ENCODE results near the gene DNAH9. TPM values are rescaled to one million over a fixed set of nuclear protein-coding genes. Genes with fewer than 3 reads are reported as not detected.

The DNAH9 gene
- total and polyA plus RNA-seq, 11 donors = 0.07 to 2.3 (median 0.49) TPM; not detected in 7

GRCh38 chr17:11580677-11581076, 17.6 kb upstream of the DNAH9 start:
- Histone ChIP-seq H3K36me3 (no peaks in the 10 kb centered on the region), H3K9me3 (no peaks in the 10 kb centered on the region), H3K27ac (no peak overlapping the region), H3K4me3 (no peak overlapping the region), H3K27me3 (no peaks in the 10 kb centered on the region), H3K4me1 (no peaks in the 10 kb centered on the region)
- TF ChIP-seq, protein P1, sequence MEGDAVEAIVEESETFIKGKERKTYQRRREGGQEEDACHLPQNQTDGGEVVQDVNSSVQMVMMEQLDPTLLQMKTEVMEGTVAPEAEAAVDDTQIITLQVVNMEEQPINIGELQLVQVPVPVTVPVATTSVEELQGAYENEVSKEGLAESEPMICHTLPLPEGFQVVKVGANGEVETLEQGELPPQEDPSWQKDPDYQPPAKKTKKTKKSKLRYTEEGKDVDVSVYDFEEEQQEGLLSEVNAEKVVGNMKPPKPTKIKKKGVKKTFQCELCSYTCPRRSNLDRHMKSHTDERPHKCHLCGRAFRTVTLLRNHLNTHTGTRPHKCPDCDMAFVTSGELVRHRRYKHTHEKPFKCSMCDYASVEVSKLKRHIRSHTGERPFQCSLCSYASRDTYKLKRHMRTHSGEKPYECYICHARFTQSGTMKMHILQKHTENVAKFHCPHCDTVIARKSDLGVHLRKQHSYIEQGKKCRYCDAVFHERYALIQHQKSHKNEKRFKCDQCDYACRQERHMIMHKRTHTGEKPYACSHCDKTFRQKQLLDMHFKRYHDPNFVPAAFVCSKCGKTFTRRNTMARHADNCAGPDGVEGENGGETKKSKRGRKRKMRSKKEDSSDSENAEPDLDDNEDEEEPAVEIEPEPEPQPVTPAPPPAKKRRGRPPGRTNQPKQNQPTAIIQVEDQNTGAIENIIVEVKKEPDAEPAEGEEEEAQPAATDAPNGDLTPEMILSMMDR (IDR thresholded peaks at IDR 0.05) = no peak
- no peak for TF ChIP-seq POLR2A (IDR thresholded peaks at IDR 0.05)
- ATAC-seq = no peak
- DNase-seq = no peak
- intact Hi-C loops (cut with DNase I) = loop anchor here in 1 of 10 donors (10.0 kb wide), 1 partner anchor 64 kb away; no protein-coding TSS in a partner anchor
- 76 to 78% (median 77%) methylated on average over 3 of the region's 3 CpGs for WGBS, 4 donors

- H3K4me1 ChIP-seq = no peaks in the 10 kb centered on the region
- intact Hi-C loops (cut with DNase I) = loop anchor here in 1 of 10 donors (10.0 kb wide), 1 partner anchor 63 kb away; no protein-coding TSS in a partner anchor
- H3K9me3 ChIP-seq = no peaks in the 10 kb centered on the region
- no peak for DNase-seq
- no peaks in the 10 kb centered on the region for H3K36me3 ChIP-seq
- no peak for TF ChIP-seq POLR2A (IDR thresholded peaks at IDR 0.05)
- TF ChIP-seq, protein P1 (IDR thresholded peaks at IDR 0.05) = no peak
- 76 to 92% (median 81%) methylated on average over 5 of the region's 5 CpGs for WGBS, 4 donors
- no peak for ATAC-seq
- no peaks in the 10 kb centered on the region for H3K27me3 ChIP-seq
- H3K27ac ChIP-seq = no peak overlapping the region
- H3K4me3 ChIP-seq = no peak overlapping the region
Measured at GRCh38 chr17:11582217-11582616, 16.1 kb upstream of the DNAH9 start.

DNA sequence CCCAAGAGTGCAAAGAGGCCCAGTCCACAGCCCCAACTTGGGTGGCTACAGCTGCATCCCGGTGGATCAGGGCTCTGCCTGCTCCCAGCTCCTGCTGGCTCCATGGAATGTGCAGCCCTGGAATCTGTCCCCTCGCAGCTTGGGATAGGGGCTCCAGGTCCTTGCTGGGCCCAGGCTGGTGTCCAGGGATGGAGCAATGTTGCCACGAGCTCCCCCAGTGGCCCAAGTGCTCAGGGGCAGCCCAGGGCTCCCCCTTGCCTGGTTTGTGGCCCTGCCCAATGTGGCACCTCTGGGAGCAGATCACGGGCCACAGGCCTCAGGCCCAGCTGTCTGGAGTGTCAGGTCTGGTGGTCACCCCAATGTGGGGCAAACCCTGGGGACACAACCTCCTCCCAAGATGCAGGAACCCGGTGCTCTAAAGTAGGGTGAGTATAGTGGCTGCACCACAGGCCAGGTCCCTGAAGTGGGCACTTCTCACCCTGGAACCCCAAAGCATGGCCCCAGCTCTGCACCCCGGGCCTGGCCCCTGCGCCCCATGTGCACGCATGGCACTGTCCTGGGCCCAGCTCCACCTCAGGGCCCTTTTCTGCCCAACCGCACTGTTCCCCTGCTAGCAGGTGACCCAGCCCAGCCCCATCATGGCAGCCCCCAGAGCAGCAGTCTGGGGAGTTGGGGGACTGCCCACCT, 14.8 kb upstream of the DNAH9 start:
- DNase-seq (peak in 1 of 5 donors; percentile 45), ATAC-seq (no peak)
- H3K4me1 ChIP-seq = no peaks in the 10 kb centered on the region
- WGBS, 4 donors = 74 to 100% (median 82%) methylated on average over 1 to 9 of the region's 9 CpGs
- H3K36me3 ChIP-seq = no peaks in the 10 kb centered on the region
- H3K27ac ChIP-seq = no peak overlapping the region
- H3K4me3 ChIP-seq = no peak overlapping the region
- intact Hi-C loops (cut with DNase I) = loop anchor here in 1 of 10 donors (10.0 kb wide), 1 partner anchor 61 kb away; no protein-coding TSS in a partner anchor
- no peak for TF ChIP-seq POLR2A (IDR thresholded peaks at IDR 0.05)
- TF ChIP-seq, protein P1 (IDR thresholded peaks at IDR 0.05) = no peak
- no peaks in the 10 kb centered on the region for H3K27me3 ChIP-seq
- H3K9me3 ChIP-seq = no peaks in the 10 kb centered on the region

DNA sequence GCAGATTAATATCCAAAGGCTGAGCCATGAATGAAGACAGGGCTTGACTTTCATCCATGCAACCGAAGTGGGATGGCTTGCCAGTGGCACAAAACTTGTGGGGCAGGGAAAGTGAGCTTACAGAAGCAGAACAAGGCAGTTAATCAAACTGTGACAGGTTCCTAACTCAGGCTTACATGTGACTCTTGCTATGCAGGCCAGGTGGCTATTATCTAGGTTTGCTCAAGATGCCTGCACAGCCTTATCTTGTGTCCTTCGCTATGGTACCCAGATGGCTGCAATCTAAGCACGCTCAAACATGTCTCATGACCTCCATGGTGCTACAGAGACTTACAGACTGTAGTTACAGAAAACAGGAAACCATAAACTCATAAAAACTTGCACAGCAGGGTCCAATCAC, 8.6 kb upstream of the DNAH9 start:
- H3K27me3 ChIP-seq = peaks cover 0 to 5% (median 0%) of the 10 kb centered on the region in 9 donors
- TF ChIP-seq, protein P1 (IDR thresholded peaks at IDR 0.05) = no peak
- TF ChIP-seq POLR2A (IDR thresholded peaks at IDR 0.05) = no peak
- H3K27ac ChIP-seq = no peak overlapping the region
- DNase-seq (no peak), ATAC-seq (no peak)
- WGBS, 4 donors = 42 to 55% (median 47%) methylated on average over 3 of the region's 3 CpGs
- no peaks in the 10 kb centered on the region for H3K9me3 ChIP-seq
- no peak overlapping the region for H3K4me3 ChIP-seq
- intact Hi-C loops (cut with DNase I) = loop anchor here in 1 of 10 donors (10.0 kb wide), 1 partner anchor 55 kb away; no protein-coding TSS in a partner anchor
- no peaks in the 10 kb centered on the region for H3K36me3 ChIP-seq
- H3K4me1 ChIP-seq = no peaks in the 10 kb centered on the region
